Tibial artery (tissue), 4 donors: ENCODE data around the gene MT1E.
A peak's percentile ranks its signal among the peaks of the same experiment; 100 is the strongest.

Experiments
- DNase-seq, 2 donors: peaks; one replicate each; pipeline ENCODE4 v3.0.0-alpha.2; 2019
- H3K27ac ChIP-seq, 2 donors: fragments of 200-600 bp; sonication (generic) in 1 of 2; 1 replicate in 1 of 2; 2 replicates in 1 of 2; pipeline ENCODE4 v1.5.1; 2018 to 2019; ENCODE audit warnings: mild to moderate bottlenecking in 1 of 2
- H3K27me3 ChIP-seq, 2 donors: fragments of 200-600 bp; sonication (generic) in 1 of 2; one replicate each; pipeline versions ENCODE4 v1.5.1 to v1.6.0; 2016 to 2019
- H3K36me3 ChIP-seq, 3 donors: fragments of 200-600 bp; sonication (generic) in 2 of 3; one replicate each; pipeline ENCODE4 v1.5.1; 2016 to 2019; ENCODE audit warnings: mild to moderate bottlenecking in 2 of 3
- H3K4me1 ChIP-seq, 4 donors: fragments of 200-600 bp; sonication (generic) in 2 of 4; 1 replicate in 3 of 4; 2 replicates in 1 of 4; pipeline ENCODE4 v1.5.1; 2016 to 2019
- H3K4me3 ChIP-seq, 2 donors: fragments of 200-600 bp; sonication (generic) in 1 of 2; 1 replicate in 1 of 2; 2 replicates in 1 of 2; pipeline ENCODE4 v1.5.1; 2018 to 2019; ENCODE audit warnings: mild to moderate bottlenecking in 2 of 2
- H3K9me3 ChIP-seq, 3 donors: fragments of 200-600 bp; sonication (generic) in 1 of 3; one replicate each; pipeline ENCODE4 v1.5.1; 2016 to 2019
- CTCF ChIP-seq, 2 experiments: fragments of 200-600 bp in 1 of 2; fragments of 450-650 bp in 1 of 2; IDR thresholded peaks; one replicate each; pipeline ENCODE4 v1.5.1; 2017 to 2019; ENCODE audit warnings: antibody characterized with exemption in 2 of 2, mild to moderate bottlenecking in 1 of 2, moderate library complexity in 1 of 2
- intact Hi-C: fragments of 100-400 bp; cut with DNase I; formaldehyde crosslinking; loops from one replicate; pipeline ENCODE4 v1.15.0; 2023; ENCODE audit warnings: low total_unique reads

The MT1E gene

GRCh38 chr16:56651586-56651985, 26.0 kb downstream of the MT1E start, which contains the start of gene MT1B:
TSS of gene MT1B (plus strand) at chr16:56651886. CDS start at chr16:56651954, 68 bp downstream.
- no peak for TF ChIP-seq CTCF (IDR thresholded peaks at IDR 0.05)
- no peaks in the 10 kb centered on the region for H3K4me1 ChIP-seq
- H3K27ac ChIP-seq, result no peak within 1 kb of the TSS
- H3K9me3 ChIP-seq, result no peaks in the 10 kb centered on the region
- H3K36me3 ChIP-seq, result no peaks in the 10 kb centered on the region
- H3K4me3 ChIP-seq, result no peak within 1 kb of the TSS
- H3K27me3 ChIP-seq, result peaks cover 0 to 21% of the 10 kb centered on the region in 2 donors
- DNase-seq, result no peak
- intact Hi-C loops, result no loop called here

- no peak for TF ChIP-seq CTCF (IDR thresholded peaks at IDR 0.05)
- H3K27ac ChIP-seq, result no peak overlapping the region
- H3K36me3 ChIP-seq, result no peaks in the 10 kb centered on the region
- no peaks in the 10 kb centered on the region for H3K9me3 ChIP-seq
- H3K4me3 ChIP-seq, result no peak overlapping the region
- peaks cover 0 to 24% of the 10 kb centered on the region in 2 donors for H3K27me3 ChIP-seq
- no peak for DNase-seq
- peaks cover 0 to 5% (median 2%) of the 10 kb centered on the region in 4 donors for H3K4me1 ChIP-seq
- intact Hi-C loops, result no loop called here
Measured at GRCh38 chr16:56652600-56652999, 27.0 kb downstream of the MT1E start.

GRCh38 chr16:56653218-56653617, 27.6 kb downstream of the MT1E start:
- Histone ChIP-seq H3K27ac (no peak overlapping the region), H3K27me3 (peaks cover 0 to 23% of the 10 kb centered on the region in 2 donors), H3K9me3 (no peaks in the 10 kb centered on the region), H3K36me3 (no peaks in the 10 kb centered on the region), H3K4me3 (no peak overlapping the region), H3K4me1 (peaks cover 0 to 11% (median 5%) of the 10 kb centered on the region in 4 donors)
- DNase-seq, result no peak
- intact Hi-C loops, result no loop called here
- no peak for TF ChIP-seq CTCF (IDR thresholded peaks at IDR 0.05)

- H3K4me1 ChIP-seq, result peaks cover 0 to 24% (median 11%) of the 10 kb centered on the region in 4 donors
- no peaks in the 10 kb centered on the region for H3K36me3 ChIP-seq
- TF ChIP-seq CTCF (IDR thresholded peaks at IDR 0.05), result no peak
- H3K9me3 ChIP-seq, result no peaks in the 10 kb centered on the region
- no peak within 1 kb of the TSS for H3K27ac ChIP-seq
- H3K4me3 ChIP-seq, result peak within 1 kb of the TSS; percentile 45 to 59
- H3K27me3 ChIP-seq, result peaks cover 0 to 40% of the 10 kb centered on the region in 2 donors
- DNase-seq, result peak; percentile 73 to 85
- intact Hi-C loops, result no loop called here
Measured at GRCh38 chr16:56657555-56658326, 32.2 kb downstream of the MT1E start, which contains the start of gene MT1F. TSS of gene MT1F (plus strand) at chr16:56657959. CDS start at chr16:56658059, 100 bp downstream.

- Histone ChIP-seq H3K36me3 (no peaks in the 10 kb centered on the region), H3K9me3 (no peaks in the 10 kb centered on the region), H3K4me3 (peak overlapping the region; percentile 45 to 59), H3K27me3 (peaks cover 0 to 46% of the 10 kb centered on the region in 2 donors), H3K27ac (no peak overlapping the region), H3K4me1 (peaks cover 0 to 29% (median 16%) of the 10 kb centered on the region in 4 donors)
- intact Hi-C loops, result no loop called here
- no peak for TF ChIP-seq CTCF (IDR thresholded peaks at IDR 0.05)
- DNase-seq, result peak in 1 of 2 donors; percentile 82
Measured at GRCh38 chr16:56658327-56658875, 32.8 kb downstream of the MT1E start.
